Esophagus squamous epithelium (tissue), 4 donors: ENCODE measurements around the gene COX5A.

Experiments used
- POLR2A ChIP-seq, 4 donors: fragments of 450-650 bp; IDR thresholded peaks; one replicate each; pipeline ENCODE4 v1.6.1; 2017; ENCODE audit warnings: antibody characterized with exemption in 4 of 4, mild to moderate bottlenecking in 4 of 4, moderate library complexity in 3 of 4
- TF ChIP-seq, protein P1 (sequence below), 6 experiments: fragments of 450-650 bp in 4 of 6; fragments of 200-600 bp in 2 of 6; sonication (generic) in 2 of 6; IDR thresholded peaks; one replicate each; pipeline ENCODE4 v1.5.1; 2016 to 2019; ENCODE audit warnings: antibody characterized with exemption in 6 of 6, mild to moderate bottlenecking in 4 of 6, moderate library complexity in 4 of 6

DNA sequence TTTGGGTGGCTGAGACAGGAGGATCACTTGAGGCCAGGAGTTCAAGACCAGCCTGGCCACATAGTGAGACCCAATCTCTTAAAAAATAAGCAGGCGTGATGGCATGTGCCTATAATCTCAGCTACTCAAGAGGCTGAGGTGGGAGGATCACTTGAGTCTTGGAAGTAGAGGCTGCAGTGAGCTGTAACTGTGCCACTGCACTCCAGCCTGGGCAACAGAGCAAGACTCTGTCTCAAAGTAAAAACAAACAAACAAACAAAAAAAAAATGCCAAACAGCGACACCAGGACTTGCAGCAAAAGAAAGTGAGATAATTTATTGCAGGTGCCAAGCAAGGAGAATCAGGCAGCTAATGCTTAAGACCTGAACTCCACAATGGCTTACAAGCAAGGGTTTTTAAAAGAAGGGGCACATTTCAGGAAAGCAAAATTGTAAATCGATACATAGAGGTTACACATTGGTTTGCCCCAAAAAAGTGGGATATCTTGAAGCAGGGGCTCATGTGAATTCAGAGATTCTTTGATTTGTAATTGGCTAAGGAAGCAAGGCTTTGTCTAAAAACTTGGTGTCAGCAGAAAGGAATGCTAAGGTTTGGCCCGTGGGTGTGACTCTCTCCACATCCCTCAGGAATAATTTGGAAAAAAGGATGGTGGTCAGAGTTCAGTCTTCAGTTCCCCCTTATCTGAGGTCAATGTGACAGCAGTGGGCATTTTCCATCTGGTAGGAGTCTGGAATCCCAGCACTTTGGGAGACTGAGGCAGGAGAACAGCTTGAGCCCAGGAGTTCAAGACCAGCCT is 53.2 kb downstream of the COX5A start:
- TF ChIP-seq, protein P1, sequence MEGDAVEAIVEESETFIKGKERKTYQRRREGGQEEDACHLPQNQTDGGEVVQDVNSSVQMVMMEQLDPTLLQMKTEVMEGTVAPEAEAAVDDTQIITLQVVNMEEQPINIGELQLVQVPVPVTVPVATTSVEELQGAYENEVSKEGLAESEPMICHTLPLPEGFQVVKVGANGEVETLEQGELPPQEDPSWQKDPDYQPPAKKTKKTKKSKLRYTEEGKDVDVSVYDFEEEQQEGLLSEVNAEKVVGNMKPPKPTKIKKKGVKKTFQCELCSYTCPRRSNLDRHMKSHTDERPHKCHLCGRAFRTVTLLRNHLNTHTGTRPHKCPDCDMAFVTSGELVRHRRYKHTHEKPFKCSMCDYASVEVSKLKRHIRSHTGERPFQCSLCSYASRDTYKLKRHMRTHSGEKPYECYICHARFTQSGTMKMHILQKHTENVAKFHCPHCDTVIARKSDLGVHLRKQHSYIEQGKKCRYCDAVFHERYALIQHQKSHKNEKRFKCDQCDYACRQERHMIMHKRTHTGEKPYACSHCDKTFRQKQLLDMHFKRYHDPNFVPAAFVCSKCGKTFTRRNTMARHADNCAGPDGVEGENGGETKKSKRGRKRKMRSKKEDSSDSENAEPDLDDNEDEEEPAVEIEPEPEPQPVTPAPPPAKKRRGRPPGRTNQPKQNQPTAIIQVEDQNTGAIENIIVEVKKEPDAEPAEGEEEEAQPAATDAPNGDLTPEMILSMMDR (IDR thresholded peaks at IDR 0.05) = no peak
- no peak for TF ChIP-seq POLR2A (IDR thresholded peaks at IDR 0.05)
